ENCODE results near the gene RDH8. TPM values are rescaled to one million over a fixed set of nuclear protein-coding genes. Genes with fewer than 3 reads are reported as not detected.

Gene RDH8
- total RNA-seq, 1 experiment from 2014 or later: not detected

DNA sequence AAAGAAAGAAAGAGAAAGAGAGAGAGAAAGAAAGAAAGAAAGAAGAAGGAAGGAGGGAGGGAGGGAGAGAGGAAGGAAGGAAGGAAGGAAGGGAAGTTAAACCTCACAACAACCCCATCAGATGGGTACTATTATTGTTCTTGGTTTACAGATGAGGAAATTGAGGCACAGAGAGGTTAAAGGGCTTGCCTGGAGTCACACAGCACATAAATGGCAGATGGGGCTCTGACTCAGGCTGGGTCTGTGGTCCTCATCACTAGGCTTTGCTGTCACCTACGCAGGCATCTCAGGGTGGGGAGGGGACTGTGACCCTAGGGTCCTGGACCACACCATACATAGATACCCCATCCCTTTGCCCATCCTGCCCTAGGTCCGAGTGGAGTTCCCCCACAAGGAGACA is 36.3 kb downstream of the RDH8 start:
- H2BK15ac ChIP-seq (ENCODE audit: low read depth, low read length): no peak overlapping the region
- no peak overlapping the region for H3K4me2 ChIP-seq (ENCODE audit: insufficient read depth, insufficient read length, low read length)
- no peaks in the 10 kb centered on the region for H3K79me1 ChIP-seq (ENCODE audit: insufficient read depth, low read depth, low read length, poor library complexity, severe bottlenecking)
- H3K79me2 ChIP-seq (ENCODE audit: insufficient read depth, low read length): no peaks in the 10 kb centered on the region
- H3K9ac ChIP-seq (ENCODE audit: extremely low read depth, insufficient read length, low read length): no peak overlapping the region
- no peak overlapping the region for H3K23ac ChIP-seq (ENCODE audit: insufficient read length, low read depth, low read length)
- no peak overlapping the region for H2BK120ac ChIP-seq (ENCODE audit: low read depth, low read length, poor library complexity, severe bottlenecking)
- H3K56ac ChIP-seq (ENCODE audit: insufficient read length, low read depth, low read length): no peak overlapping the region
- H4K91ac ChIP-seq (ENCODE audit: insufficient read length, low read depth, low read length): no peak overlapping the region
- TF ChIP-seq, protein P1, sequence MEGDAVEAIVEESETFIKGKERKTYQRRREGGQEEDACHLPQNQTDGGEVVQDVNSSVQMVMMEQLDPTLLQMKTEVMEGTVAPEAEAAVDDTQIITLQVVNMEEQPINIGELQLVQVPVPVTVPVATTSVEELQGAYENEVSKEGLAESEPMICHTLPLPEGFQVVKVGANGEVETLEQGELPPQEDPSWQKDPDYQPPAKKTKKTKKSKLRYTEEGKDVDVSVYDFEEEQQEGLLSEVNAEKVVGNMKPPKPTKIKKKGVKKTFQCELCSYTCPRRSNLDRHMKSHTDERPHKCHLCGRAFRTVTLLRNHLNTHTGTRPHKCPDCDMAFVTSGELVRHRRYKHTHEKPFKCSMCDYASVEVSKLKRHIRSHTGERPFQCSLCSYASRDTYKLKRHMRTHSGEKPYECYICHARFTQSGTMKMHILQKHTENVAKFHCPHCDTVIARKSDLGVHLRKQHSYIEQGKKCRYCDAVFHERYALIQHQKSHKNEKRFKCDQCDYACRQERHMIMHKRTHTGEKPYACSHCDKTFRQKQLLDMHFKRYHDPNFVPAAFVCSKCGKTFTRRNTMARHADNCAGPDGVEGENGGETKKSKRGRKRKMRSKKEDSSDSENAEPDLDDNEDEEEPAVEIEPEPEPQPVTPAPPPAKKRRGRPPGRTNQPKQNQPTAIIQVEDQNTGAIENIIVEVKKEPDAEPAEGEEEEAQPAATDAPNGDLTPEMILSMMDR (conservative IDR thresholded peaks at IDR 0.05): no peak
- H3K4ac ChIP-seq (ENCODE audit: low read depth, low read length): no peak overlapping the region
- H3K23me2 ChIP-seq (ENCODE audit: insufficient read length, low read depth, low read length, poor library complexity, severe bottlenecking): no peaks in the 10 kb centered on the region
- H3T11ph ChIP-seq (ENCODE audit: low read length): no peak overlapping the region
- no peak overlapping the region for H2BK20ac ChIP-seq (ENCODE audit: low read depth, low read length, poor library complexity, severe bottlenecking)
- H3K36me3 Mint-ChIP-seq (ENCODE audit: insufficient read depth in 1 of 3, low read depth in 3 of 3): no peaks in the 10 kb centered on the region
- no peak overlapping the region for H3K27ac Mint-ChIP-seq
- H4K20me1 ChIP-seq (ENCODE audit: control insufficient read depth, insufficient read depth, insufficient read length): no peaks in the 10 kb centered on the region
- peaks cover 0 to 5% of the 10 kb centered on the region in 2 experiments; a peak in 2 of 4 replicates for H3K4me1 Mint-ChIP-seq
- H3K27ac ChIP-seq (ENCODE audit: insufficient read length, low read depth, low read length): no peak overlapping the region
- no peak for DNase-seq
- H3K14ac ChIP-seq (ENCODE audit: insufficient read depth, low read length): no peak overlapping the region
- H3K27me3 ChIP-seq (ENCODE audit: insufficient read depth, low read length): no peaks in the 10 kb centered on the region
- no peak overlapping the region for H2BK5ac ChIP-seq (ENCODE audit: insufficient read length, low read length)
- H2BK12ac ChIP-seq (ENCODE audit: insufficient read length, low read depth, low read length): no peak overlapping the region
- peaks cover 49% of the 10 kb centered on the region for H3K27me3 Mint-ChIP-seq (ENCODE audit: low read depth)
- H3K18ac ChIP-seq (ENCODE audit: insufficient read length, low read depth, low read length): no peak overlapping the region
- H3K9me3 ChIP-seq (ENCODE audit: control insufficient read depth, low read depth, low read length): peaks cover under 1% of the 10 kb centered on the region
- H3K4me3 Mint-ChIP-seq: no peak overlapping the region
- no peaks in the 10 kb centered on the region for H3K4me1 ChIP-seq (ENCODE audit: insufficient read depth, low read length)
- H2AFZ ChIP-seq (ENCODE audit: low read length): no peak overlapping the region
- H4K5ac ChIP-seq (ENCODE audit: insufficient read length, low read depth, low read length): no peak overlapping the region
- H3K9me3 Mint-ChIP-seq: no peaks in the 10 kb centered on the region
- no peak overlapping the region for H2AK5ac ChIP-seq (ENCODE audit: insufficient read length, low read length)
- no peak overlapping the region for H4K8ac ChIP-seq (replicated peaks; ENCODE audit: insufficient read length, low read depth, low read length)
- no CpG with 5 or more reads among the region's 2 CpGs for WGBS (ENCODE audit: extremely low coverage, insufficient read length, low lambda C conversion rate)
